ENCODE results near the gene MYO10. TPM values are rescaled to one million over a fixed set of nuclear protein-coding genes. Genes with fewer than 3 reads are reported as not detected.
A peak's percentile ranks its signal among the peaks of the same experiment; 100 is the strongest.
"Not testable (repeated sequence)": the region's sequence is repeated elsewhere in the genome, so short reads cannot be mapped to it uniquely, and the experiment has no call there.

Gene MYO10
- total and polyA plus RNA-seq, 2 experiments from 2014 or later: 8.2 to 9.3 TPM

DNA sequence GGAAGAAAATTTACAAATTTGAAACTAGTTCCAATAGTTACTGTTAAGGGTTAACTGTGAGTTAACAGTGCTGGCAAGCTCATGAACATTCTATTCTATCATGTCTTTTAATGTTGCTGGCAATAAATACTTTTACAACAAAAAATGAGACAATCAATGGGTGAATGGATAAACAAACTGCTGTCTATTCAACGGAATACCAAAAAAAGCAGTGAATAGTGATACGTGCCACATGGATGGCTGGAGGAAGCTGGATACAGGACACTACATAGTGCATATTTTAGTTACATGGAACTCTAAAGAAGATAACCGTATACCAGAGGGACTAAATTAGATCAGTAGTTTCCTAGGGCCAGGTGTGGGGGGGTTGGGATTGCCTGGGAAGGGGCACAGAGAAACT lies 163.5 kb downstream of the MYO10 start:
- Histone ChIP-seq H3K4me1 (ENCODE audit: low read depth) (no peaks in the 10 kb centered on the region), H3K27ac (no peak overlapping the region), H3K4me3 (no peak overlapping the region), H3K9me3 (ENCODE audit: low read depth) (no peaks in the 10 kb centered on the region), H3K27me3 (no peaks in the 10 kb centered on the region), H3K36me3 (no peaks in the 10 kb centered on the region)
- TF ChIP-seq, protein P1, sequence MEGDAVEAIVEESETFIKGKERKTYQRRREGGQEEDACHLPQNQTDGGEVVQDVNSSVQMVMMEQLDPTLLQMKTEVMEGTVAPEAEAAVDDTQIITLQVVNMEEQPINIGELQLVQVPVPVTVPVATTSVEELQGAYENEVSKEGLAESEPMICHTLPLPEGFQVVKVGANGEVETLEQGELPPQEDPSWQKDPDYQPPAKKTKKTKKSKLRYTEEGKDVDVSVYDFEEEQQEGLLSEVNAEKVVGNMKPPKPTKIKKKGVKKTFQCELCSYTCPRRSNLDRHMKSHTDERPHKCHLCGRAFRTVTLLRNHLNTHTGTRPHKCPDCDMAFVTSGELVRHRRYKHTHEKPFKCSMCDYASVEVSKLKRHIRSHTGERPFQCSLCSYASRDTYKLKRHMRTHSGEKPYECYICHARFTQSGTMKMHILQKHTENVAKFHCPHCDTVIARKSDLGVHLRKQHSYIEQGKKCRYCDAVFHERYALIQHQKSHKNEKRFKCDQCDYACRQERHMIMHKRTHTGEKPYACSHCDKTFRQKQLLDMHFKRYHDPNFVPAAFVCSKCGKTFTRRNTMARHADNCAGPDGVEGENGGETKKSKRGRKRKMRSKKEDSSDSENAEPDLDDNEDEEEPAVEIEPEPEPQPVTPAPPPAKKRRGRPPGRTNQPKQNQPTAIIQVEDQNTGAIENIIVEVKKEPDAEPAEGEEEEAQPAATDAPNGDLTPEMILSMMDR (IDR thresholded peaks at IDR 0.05; ENCODE audit: low read depth, low read length): no peak
- no peak for DNase-seq (ENCODE audit: low read depth in 1 of 2, low spot score in 1 of 2)

DNA sequence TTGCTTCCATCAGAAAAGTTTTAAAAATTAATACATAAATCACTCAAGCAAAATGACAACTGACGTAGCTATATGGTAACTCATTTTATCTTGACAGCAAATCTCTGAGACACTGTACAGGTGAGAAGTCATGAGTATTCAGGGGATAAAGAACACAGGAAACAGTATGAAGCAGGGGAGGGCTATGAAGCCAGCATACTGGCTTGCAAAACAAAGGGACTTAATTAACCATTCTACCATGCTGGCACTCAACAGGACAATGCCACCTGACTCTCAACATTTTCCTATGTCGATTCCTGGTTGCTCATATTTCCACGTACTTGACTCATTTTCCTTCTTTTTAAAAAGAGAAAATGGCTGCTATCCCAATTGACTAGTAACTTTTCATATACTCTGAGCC lies 167.9 kb downstream of the MYO10 start:
- Histone ChIP-seq H3K4me3 (no peak overlapping the region), H3K36me3 (peaks cover 1% of the 10 kb centered on the region), H3K4me1 (ENCODE audit: low read depth) (no peaks in the 10 kb centered on the region), H3K9me3 (ENCODE audit: low read depth) (no peaks in the 10 kb centered on the region), H3K27ac (no peak overlapping the region), H3K27me3 (no peaks in the 10 kb centered on the region)
- TF ChIP-seq, protein P1 (IDR thresholded peaks at IDR 0.05; ENCODE audit: low read depth, low read length): no peak
- DNase-seq (ENCODE audit: low read depth in 1 of 2, low spot score in 1 of 2): no peak

DNA sequence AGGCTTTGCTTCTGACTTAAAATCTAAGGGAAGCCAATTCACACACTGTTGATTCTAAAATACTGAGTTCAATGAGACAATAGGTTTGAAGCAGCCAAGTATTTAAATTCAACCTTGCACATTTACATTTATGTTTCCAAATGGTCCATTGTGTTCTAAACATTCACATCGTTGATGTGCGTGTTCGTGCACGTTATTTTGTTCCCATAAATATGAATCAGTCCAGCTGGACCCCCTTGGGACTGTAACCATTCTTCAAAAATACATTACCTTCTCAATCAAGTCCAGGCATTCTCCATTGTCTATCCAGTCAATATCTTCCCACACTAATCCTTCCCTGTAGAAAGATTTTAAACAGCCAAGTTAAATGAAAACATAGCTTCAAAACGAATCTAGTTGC lies 172.9 kb downstream of the MYO10 start:
- no peak overlapping the region for H3K27ac ChIP-seq
- no peak overlapping the region for H3K4me3 ChIP-seq
- H3K36me3 ChIP-seq: peaks cover 8% of the 10 kb centered on the region
- no peak for DNase-seq (ENCODE audit: low read depth in 1 of 2, low spot score in 1 of 2)
- H3K27me3 ChIP-seq: no peaks in the 10 kb centered on the region
- TF ChIP-seq, protein P1 (IDR thresholded peaks at IDR 0.05; ENCODE audit: low read depth, low read length): no peak
- H3K4me1 ChIP-seq (ENCODE audit: low read depth): no peaks in the 10 kb centered on the region
- H3K9me3 ChIP-seq (ENCODE audit: low read depth): no peaks in the 10 kb centered on the region

DNA sequence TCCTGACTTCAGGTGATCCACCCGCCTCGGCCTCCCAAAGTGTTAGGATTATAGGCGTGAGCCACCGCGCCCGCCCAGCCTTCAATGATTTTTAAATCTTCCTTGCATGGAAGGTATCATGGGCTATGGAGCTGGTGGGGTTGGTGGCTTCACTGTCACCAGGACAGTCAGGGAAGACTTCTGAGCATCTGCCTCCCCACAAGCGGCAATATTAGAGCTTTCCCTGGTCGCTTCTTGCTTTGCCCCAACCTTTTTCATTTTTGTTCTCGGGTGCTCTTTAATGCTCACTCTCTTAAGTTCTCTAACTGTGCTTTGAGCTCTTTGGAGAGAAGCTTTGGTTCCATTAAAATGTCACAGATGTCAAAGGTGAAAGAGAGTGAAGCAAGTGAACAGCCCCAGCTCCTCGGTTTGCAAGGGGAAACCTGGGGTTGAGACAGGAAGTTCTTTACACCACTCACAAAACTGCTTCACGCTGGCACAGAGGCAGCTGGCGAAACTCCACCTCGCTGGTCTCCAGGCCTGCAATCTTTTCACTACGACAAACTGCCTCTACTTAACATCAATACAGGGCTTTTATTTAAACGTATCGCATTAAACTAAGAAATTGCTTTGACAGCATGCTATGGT lies 176.8 kb downstream of the MYO10 start:
- Histone ChIP-seq H3K27me3 (no peaks in the 10 kb centered on the region), H3K4me3 (no peak overlapping the region), H3K4me1 (ENCODE audit: low read depth) (no peaks in the 10 kb centered on the region), H3K9me3 (ENCODE audit: low read depth) (no peaks in the 10 kb centered on the region), H3K27ac (peak overlapping the region; percentile 36), H3K36me3 (peaks cover 10% of the 10 kb centered on the region)
- TF ChIP-seq, protein P1 (IDR thresholded peaks at IDR 0.05; ENCODE audit: low read depth, low read length): no peak
- no peak for DNase-seq (ENCODE audit: low read depth in 1 of 2, low spot score in 1 of 2)

DNA sequence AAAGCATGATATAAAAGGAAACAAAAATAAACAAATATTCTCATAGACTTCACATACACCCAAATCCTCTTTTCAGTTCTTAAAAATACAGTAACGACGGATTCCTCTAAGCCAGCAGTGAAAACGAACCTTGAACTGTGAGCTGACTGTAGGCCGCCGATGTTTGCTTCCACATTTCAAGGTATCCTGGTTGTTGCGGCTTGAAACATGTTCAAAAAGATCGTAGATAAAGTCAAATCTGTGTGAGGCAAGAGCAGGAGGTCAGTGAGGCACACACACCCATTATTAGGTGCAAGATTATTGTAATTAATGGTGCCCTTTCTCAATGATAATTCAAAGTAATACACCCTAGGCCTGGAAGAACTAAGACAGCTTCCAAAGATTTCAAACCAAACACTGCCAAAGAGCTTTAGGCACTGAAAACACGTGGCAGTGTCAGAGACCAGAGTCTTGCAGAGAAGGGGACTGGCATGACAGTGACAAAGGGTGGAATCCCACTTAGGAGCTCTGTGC lies 178.0 kb downstream of the MYO10 start:
- no peaks in the 10 kb centered on the region for H3K27me3 ChIP-seq
- no peak for DNase-seq (ENCODE audit: low read depth in 1 of 2, low spot score in 1 of 2)
- no peak overlapping the region for H3K4me3 ChIP-seq
- H3K27ac ChIP-seq: no peak overlapping the region
- peaks cover 8% of the 10 kb centered on the region for H3K36me3 ChIP-seq
- no peaks in the 10 kb centered on the region for H3K4me1 ChIP-seq (ENCODE audit: low read depth)
- no peaks in the 10 kb centered on the region for H3K9me3 ChIP-seq (ENCODE audit: low read depth)
- TF ChIP-seq, protein P1 (IDR thresholded peaks at IDR 0.05; ENCODE audit: low read depth, low read length): no peak

DNA sequence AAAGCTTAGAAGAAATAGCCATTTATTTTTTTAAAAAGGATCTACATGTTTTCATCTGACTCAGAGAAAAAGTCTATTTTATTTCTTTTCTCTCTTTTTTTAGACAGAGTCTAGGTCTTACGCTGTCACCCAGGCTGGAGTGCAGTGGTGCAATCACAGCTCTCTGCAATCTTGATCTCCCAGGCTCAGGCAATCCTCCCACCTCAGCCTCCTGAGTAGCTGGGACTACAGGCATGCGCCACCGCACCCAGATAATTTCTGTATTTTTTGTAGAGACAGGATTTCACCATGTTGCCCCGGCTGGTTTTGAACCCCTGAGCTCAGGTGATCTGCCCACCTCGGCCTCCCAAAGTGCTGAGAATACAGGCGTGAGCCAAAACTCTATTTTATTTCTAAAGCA lies 178.5 kb downstream of the MYO10 start:
- H3K4me3 ChIP-seq; H3K4me1 ChIP-seq (ENCODE audit: low read depth); H3K36me3 ChIP-seq; H3K27me3 ChIP-seq; DNase-seq (ENCODE audit: low read depth in 1 of 2, low spot score in 1 of 2); H3K27ac ChIP-seq; H3K9me3 ChIP-seq (ENCODE audit: low read depth): not testable (repeated sequence)

All from cardiac muscle cell (in vitro differentiated cells and primary cell).